GM21786 (cell line): ENCODE data around the gene ARL6IP4.
A peak's percentile ranks its signal among the peaks of the same experiment; 100 is the strongest.
"Not testable (repeated sequence)": the region's sequence is repeated elsewhere in the genome, so short reads cannot be mapped to it uniquely, and the experiment has no call there.

ENCODE experiments used
- ATAC-seq: cut with Tn5 transposase; IDR thresholded peaks from one replicate; pipeline ENCODE4 v1.9.1; 2021; ENCODE audit not compliant: unreplicated experiment

ARL6IP4 gene

DNA sequence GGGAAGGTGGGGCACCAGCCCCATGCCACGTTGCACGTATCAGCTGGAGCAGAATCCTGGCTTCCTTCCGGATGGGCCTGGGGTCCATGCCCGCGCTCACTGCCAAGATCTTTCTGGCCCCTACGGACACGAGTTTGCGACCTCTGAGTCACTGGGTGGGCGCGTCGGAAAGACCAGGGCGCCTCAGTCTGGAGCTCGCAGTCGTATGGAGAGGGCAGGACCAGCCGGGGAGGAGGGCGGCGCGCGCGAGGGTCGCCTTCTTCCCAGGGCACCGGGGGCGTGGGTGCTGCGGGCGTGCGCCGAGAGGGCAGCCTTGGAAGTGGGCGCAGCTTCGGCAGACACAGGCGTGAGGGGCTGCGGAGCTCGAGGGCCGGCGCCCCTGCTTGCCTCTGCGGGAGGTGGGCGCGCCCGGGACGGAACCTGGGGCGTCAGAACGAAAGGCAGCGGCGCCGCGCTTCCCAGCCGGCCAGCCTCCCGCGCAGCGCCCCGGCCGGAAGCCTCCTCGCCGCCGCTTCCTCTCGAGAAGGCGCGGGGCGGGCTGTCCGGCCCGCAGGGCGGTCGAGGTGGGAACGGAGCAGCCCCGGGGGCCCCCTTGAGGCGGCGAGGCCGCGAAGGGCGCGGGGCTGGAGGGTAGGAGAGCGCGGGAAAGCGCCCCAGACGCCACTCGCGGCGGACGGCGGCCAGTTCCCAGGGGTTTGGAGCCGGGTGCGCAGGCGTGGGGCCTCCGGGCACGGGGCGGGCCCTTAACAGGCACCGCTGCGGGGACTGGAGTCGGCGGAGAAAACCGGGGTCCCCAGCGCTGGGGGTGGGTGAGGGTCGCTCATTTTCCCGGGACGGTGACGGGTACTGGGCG, at the start of gene ARL6IP4:
Gene ARL6IP4 (plus strand): TSS at position 499 of the 853 bp plus-strand sequence. CDS start 459 bp downstream, outside the sequence.
- ATAC-seq: peak; percentile 48

DNA sequence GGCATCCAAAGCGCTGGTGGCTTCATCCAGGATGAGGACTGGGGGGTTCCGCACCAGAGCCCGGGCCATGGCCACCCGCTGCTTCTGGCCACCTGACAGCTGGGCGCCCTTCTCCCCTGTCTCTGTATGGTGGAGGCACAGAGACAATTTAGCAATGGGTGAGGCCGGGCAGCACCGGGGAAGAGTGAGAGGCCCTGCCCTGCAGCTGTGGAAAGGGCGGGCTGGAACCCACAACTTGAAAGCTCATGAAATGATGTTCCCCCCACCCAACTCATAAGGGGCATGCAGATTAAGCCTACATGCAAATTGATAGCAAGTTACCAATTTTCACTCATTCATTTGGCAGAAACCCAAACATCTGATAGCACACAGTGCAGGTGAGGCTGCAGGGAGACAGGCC, 48.3 kb upstream of the ARL6IP4 start:
- no peak for ATAC-seq

DNA sequence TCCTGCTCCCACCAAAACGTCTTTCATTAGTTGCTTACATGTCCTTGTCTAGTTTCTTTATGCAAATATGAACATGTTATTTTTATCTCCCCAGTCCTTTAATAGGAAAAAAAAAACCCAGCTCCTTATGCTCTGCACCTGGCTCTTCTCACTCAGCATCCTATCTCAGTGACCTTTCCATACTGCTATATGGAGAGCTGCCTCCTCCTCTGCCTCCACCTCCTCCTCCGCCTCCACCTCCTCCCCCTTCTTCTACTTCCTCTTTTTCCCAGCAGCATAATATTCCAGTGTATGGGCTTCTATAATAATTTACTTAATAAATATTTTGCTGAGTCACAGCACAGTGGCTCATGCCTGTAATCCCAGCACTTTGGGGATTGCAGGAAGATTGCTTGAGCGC, 45.8 kb upstream of the ARL6IP4 start:
- ATAC-seq: no peak

DNA sequence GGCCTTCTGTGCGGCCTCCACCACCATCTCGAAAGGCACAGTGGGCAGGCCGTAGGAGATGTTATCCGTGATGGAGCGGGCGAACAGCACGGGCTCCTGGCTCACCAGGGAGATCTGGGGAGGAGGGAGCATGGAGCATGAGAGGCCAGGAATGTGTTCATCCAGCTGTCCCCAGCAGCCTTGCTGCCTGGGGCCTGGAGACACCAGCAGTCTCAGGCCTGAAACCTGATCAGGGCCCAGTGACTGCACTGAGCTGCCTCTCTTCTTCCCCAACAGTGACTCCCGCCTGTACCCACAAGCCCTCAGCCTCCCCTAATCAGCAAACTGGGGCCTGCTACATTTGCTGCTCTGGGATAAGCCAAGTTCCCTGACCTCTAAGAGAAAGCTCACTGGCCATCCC, 45.2 kb upstream of the ARL6IP4 start:
- ATAC-seq: no peak

DNA sequence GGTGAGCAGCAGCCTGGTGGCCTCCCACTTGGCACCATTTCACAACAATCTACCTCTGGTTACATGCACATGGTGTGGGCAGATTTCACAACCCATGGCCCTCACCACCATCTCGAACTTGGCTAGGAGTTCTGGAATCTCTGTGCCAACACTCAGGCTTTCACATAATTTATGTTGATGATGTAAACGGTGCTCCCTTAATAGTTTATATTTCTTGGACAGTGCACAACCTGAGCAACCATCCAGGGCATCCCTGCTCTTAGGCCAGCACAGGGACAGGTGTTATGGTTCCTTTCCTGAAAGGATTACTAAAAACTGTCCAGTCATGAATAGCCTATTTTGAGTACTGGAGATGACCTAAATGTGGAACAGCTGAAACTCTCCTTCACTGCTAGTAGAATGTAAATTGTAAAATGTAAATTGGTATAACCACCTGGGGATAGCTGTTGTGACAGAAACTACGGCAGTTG, 42.8 kb upstream of the ARL6IP4 start:
- ATAC-seq: no peak

- ATAC-seq: no peak
These were observed 41.4 kb upstream of the ARL6IP4 start for GRCh38 chr12:122939125-122939524.

GRCh38 chr12:122941351-122941750, 39.1 kb upstream of the ARL6IP4 start:
- ATAC-seq: not testable (repeated sequence)

GRCh38 chr12:122942637-122943036, 37.8 kb upstream of the ARL6IP4 start:
- ATAC-seq: no peak

GRCh38 chr12:122943196-122943595, 37.3 kb upstream of the ARL6IP4 start:
- ATAC-seq: no peak

DNA sequence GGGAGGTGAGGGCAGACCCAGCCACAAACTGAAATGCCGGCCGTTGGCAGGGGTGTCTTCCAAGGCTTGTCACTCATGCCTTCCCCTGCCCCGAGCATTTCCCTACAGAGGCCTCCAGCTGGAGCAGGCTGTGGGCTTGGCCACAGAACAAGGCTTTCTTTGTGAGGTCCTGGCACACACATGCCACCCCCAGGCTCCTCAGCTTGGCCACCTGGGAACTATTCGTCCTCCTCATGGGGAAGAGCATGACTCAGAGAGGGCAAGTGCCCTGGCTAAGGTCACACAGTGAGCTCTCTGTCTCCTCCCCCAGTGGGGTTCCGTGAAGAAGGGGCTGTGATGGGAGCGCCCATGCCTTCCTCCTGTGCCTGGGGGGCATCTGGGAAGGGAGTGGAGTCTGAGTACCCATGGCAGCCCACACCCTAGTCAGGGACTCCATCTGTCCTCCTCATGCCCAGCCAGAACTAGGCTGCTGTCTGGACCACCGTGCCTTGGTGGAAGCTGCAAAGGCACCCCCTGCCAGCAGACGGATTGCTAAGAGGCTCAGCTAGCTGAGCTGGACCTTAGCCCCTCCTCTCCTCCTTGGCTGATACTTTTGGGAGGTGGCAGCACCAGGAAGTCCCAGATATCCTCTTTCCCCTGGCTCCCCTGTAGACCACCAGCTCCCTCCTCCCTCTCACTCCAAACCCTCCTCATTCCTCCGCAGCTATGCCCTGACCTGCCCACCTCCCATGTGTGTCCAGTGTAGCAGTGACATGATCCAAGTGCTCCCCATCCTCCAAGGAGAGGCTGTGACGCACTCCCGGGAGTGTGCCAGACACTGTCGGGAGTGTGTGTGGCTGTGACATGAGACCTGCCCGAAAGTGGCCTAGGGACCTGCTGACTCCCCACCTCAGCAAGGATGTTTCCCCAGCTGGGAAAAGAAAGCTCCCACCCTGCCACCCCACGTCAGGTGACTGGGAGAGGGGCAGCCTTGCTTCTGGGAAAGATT, 35.6 kb upstream of the ARL6IP4 start:
- no peak for ATAC-seq

DNA sequence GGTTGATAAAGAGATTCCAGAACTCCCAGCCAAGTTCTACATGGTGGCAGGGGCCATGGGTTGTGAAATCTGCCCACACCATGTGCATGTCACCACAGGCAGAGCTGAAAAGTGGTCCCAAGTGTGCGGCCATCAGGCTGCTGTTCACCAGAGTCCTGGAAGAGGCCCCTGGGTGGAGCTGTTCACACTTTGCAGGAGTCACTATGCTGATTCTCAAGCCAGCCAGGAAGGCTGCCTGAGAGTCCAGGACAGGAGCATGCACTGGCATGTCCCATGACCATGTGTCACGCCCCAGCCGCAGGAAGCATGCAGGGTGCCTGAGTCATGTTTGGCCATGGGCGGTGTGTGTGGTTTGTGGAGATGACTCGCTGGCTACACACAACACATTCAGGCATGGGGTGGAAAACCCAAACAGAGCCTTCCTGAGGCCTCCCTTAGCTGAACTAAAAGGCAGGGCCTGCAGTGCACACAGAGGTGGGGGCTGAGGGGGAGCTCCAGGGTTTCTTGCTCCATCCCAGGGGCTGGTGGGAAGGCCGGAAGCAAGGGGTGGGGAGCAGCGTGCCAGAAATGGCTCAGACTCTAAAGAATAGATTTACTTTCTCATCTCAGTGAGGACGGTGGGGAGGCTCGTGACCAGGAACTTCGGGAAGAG, 33.7 kb upstream of the ARL6IP4 start:
- peak; percentile 67 for ATAC-seq

DNA sequence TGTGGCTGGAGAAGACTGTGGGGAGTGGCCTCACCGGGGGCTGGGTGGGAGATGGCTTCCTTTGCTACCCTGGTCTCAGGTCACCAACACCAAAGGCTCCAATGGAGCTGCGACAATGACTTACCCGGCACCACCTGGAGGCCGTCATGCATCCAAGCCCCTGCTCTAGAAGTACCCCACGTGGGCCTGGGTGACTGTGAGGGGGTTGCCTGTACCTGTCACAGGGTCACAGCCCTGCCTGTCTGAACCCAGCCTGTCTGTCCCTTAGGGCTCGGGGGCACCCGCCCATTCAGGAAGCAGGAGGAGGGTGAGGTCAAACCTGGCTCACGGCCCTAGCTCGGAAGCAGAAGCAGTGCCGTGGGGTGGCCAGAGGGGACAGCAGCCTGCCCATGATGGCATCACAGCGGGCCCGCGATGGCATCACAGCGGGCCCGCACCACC, 33.1 kb upstream of the ARL6IP4 start:
- ATAC-seq: no peak

DNA sequence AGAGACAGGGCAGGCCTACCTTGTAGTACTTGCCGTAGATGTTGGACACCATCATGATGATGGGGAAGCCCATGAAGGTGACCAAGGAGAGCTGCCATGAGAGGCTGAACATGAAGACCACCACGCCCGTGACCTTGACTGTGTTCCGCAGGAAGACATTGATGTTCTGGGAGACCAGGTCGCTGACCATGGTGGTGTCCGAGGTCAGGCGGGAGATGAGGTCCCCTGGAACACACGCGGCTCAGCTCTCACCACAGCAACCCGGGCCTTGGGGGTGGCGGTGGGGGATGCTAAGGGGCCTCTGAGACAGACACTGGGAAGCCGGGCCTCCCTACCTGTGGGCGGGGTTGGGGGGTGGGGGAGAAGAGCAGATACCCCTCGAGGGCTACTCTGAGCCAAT, 31.9 kb upstream of the ARL6IP4 start:
- ATAC-seq: no peak

DNA sequence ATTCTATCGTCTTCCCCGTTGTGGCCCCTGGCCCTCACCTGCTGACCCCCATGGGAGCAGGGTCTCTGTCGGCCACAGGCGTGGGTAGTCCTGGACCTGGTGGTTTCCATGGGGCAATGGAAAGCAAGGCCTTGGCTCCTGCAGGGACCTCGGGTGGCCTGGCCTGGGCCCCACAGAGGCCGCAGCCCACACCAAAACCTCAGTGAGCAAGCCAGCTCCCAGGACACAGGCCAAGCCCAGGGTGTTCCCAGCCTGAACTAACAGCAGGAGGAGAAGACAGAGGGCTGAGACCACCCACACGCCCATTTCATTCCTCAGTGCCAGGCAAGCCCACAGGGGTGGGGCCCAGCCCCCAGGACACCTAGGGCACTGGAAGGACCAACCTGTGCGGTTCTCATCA, 31.1 kb upstream of the ARL6IP4 start:
- ATAC-seq: no peak

- ATAC-seq: no peak
These were observed 30.4 kb upstream of the ARL6IP4 start for GRCh38 chr12:122949816-122950675.

- ATAC-seq: no peak
These were observed 29.1 kb upstream of the ARL6IP4 start for GRCh38 chr12:122951406-122951805.

GRCh38 chr12:122951979-122952892, 28.2 kb upstream of the ARL6IP4 start:
- no peak for ATAC-seq

- ATAC-seq: no peak
These were observed 25.3 kb upstream of the ARL6IP4 start for GRCh38 chr12:122955156-122955555.

DNA sequence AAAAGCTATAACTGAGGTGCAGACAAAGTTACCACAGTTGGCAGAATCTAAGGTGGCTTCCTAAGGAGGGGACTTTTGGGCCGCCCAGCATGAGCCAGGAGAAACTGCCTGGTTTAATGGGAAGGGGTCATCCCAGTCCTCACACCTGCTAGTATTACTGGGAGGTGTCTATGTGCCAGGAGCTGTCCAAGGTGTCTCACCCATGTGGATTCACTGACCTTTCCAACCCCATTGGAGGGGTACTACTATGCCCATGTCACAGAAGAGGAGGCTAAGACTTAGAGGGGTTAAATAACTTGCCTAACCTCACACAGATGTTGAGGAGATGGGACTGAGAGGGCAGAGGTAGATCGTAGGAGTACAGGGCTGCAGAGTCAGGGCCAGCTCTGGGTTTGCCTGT, 24.4 kb upstream of the ARL6IP4 start:
- ATAC-seq: no peak
